NCI-H2171 treated with DMSO at 0.1 percent for 48 hours (cell line): ENCODE data around the gene IPO5.

ENCODE experiments used
- DNase-seq: peaks from one replicate; lab custom pipeline; 2025; lab: John Stamatoyannopoulos, UW

Gene IPO5

GRCh38 chr13:98059276-98059675, 105.8 kb downstream of the IPO5 start:
- DNase-seq, result no peak

- no peak for DNase-seq
Observed at GRCh38 chr13:98060282-98060681, 106.8 kb downstream of the IPO5 start.

GRCh38 chr13:98065468-98065867, 112.0 kb downstream of the IPO5 start:
- no peak for DNase-seq

- DNase-seq, result no peak
Observed at GRCh38 chr13:98066636-98067035, 113.2 kb downstream of the IPO5 start.

- no peak for DNase-seq
Observed at GRCh38 chr13:98068521-98068920, 115.0 kb downstream of the IPO5 start.

GRCh38 chr13:98069985-98070384, 116.5 kb downstream of the IPO5 start:
- DNase-seq, result peak; percentile 8

GRCh38 chr13:98071316-98071715, 117.8 kb downstream of the IPO5 start:
- DNase-seq, result no peak

- no peak for DNase-seq
Observed at GRCh38 chr13:98072476-98072875, 119.0 kb downstream of the IPO5 start.
